OCI-LY1 (cell line): ENCODE results near the gene LRRC72.

ENCODE experiments used
- H2AFZ ChIP-seq: fragments of 200-600 bp; sonication (generic), shearing (Covaris generic); 2 replicates; pipeline ENCODE4 v1.6.0; 2014; ENCODE audit warnings: antibody characterized with exemption, mild to moderate bottlenecking, low read length
- H3F3A ChIP-seq: fragments of 200-600 bp; sonication (generic), shearing (Covaris generic); 2 replicates; pipeline ENCODE4 v1.6.0; 2014; ENCODE audit warnings: mild to moderate bottlenecking, antibody characterized with exemption, low read length, moderate library complexity; ENCODE audit not compliant: insufficient read depth
- H3K27ac ChIP-seq: fragments of 200-600 bp; sonication (generic); 2 replicates; pipeline ENCODE4 v1.5.1; 2014; ENCODE audit warnings: low read length, mixed run types, mild to moderate bottlenecking, low read depth; ENCODE audit not compliant: poor library complexity, severe bottlenecking
- H3K27me3 ChIP-seq: fragments of 200-600 bp; sonication (generic); 2 replicates; pipeline ENCODE4 v1.6.0; 2014; ENCODE audit warnings: antibody characterized with exemption, mild to moderate bottlenecking, low read length, moderate library complexity; ENCODE audit not compliant: insufficient read depth
- H3K36me3 ChIP-seq: fragments of 200-600 bp; sonication (generic); 2 replicates; pipeline ENCODE4 v1.6.1; 2014; ENCODE audit warnings: mild to moderate bottlenecking, antibody characterized with exemption, low read length, moderate library complexity, mixed read lengths; ENCODE audit not compliant: insufficient read depth
- H3K4me1 ChIP-seq: fragments of 200-600 bp; sonication (generic); 2 replicates; pipeline ENCODE4 v1.5.1; 2014; ENCODE audit warnings: mild to moderate bottlenecking, low read length, moderate library complexity; ENCODE audit not compliant: insufficient read depth, severe bottlenecking
- H3K4me2 ChIP-seq: fragments of 200-600 bp; sonication (generic), shearing (Covaris generic); 2 replicates; pipeline ENCODE4 v1.6.1; 2014; ENCODE audit warnings: low read length
- H3K4me3 ChIP-seq: fragments of 200-600 bp; sonication (generic); 2 replicates; pipeline ENCODE4 v1.5.1; 2014; ENCODE audit warnings: low read length, low read depth, mild to moderate bottlenecking, mixed read lengths; ENCODE audit not compliant: poor library complexity, severe bottlenecking
- H3K79me2 ChIP-seq: fragments of 200-600 bp; shearing (Covaris generic); 2 replicates; pipeline ENCODE4 v1.6.1; 2016; ENCODE audit warnings: mixed run types, low read length, mixed read lengths; ENCODE audit not compliant: insufficient read depth
- H3K9ac ChIP-seq: fragments of 200-600 bp; sonication (generic), shearing (Covaris generic); 2 replicates; pipeline ENCODE4 v1.6.1; 2014; ENCODE audit warnings: mild to moderate bottlenecking, low read length, mixed read lengths
- H3K9me2 ChIP-seq: fragments of 200-600 bp; sonication (generic), shearing (Covaris generic); 2 replicates; pipeline ENCODE4 v1.6.1; 2014; ENCODE audit warnings: low read depth, mild to moderate bottlenecking, low read length, mixed read lengths
- H3K9me3 ChIP-seq: fragments of 200-600 bp; shearing (Covaris generic); 2 replicates; pipeline ENCODE4 v1.6.1; 2014; ENCODE audit warnings: low read length, mixed read lengths
- H4K20me1 ChIP-seq: fragments of 200-600 bp; sonication (generic), shearing (Covaris generic); 2 replicates; pipeline ENCODE4 v1.6.0; 2016; ENCODE audit warnings: mild to moderate bottlenecking, low read length; ENCODE audit not compliant: insufficient read depth
- EZH2 ChIP-seq: fragments of 200-600 bp; sonication (generic), shearing (Covaris generic); IDR thresholded peaks from 2 replicates; pipeline ENCODE4 v1.8.0; 2017; ENCODE audit warnings: borderline replicate concordance, mixed run types, mild to moderate bottlenecking, antibody characterized with exemption, low read length, moderate library complexity, mixed read lengths
- TF ChIP-seq, protein P1 (sequence below): fragments of 200-600 bp; sonication (generic), shearing (Covaris generic); IDR thresholded peaks from 2 replicates; pipeline ENCODE4 v1.5.1; 2017; ENCODE audit warnings: mild to moderate bottlenecking, antibody characterized with exemption, low read length, moderate library complexity, mixed read lengths

LRRC72 gene

DNA sequence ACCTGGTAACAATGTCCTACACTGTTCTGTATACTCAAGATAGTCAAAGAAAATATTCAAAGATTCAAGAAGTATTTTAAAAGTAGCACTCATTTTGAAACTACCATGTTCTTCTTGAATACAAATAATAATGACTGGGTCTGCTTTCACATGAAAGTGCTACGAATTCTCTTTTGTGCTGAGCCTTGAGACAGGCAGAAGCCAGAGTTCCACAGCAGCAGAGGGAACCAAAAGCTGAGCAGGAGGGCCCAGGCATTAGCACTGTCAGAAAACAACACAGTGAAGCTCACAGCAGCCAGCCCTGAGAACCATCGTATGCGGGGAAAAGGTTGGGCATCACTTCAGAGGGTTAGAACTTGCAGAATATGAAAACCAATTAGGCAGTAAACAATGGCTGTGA, 80.1 kb downstream of the LRRC72 start:
- no peak overlapping the region for H3K27ac ChIP-seq

DNA sequence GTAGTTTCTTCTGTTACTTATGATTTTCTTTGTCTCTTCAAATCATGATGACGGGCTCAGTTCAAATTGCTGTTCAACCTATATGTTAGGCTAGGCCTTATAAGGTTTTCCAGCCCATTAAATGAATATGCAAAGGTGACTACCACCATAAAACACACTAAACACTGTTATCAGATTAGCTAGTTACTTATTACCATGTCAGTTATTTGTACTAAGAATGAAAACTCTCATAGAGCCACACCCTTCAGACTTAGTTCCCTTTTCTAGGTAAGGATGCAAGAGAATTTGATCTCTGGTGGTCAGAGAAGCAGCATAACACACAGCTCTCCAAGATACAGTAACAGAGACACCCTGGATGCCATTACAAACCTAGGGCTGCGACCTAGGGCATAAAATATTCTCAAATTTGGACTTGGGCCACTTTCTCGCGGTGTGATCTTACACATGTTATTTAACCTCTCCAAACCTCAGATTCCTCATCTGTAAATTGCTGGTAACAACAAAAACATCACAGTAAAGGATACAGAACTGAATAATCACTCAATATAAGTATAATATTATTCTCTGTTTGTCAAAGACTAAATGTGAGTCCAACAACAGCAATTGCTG, 83.3 kb downstream of the LRRC72 start:
- H3K4me2 ChIP-seq, result no peak overlapping the region
- H3K27me3 ChIP-seq, result no peaks in the 10 kb centered on the region
- no peaks in the 10 kb centered on the region for H3K9me2 ChIP-seq
- H3K9ac ChIP-seq, result no peak overlapping the region
- H3K4me3 ChIP-seq, result no peak overlapping the region
- H4K20me1 ChIP-seq, result no peaks in the 10 kb centered on the region
- no peaks in the 10 kb centered on the region for H3K9me3 ChIP-seq
- no peak for TF ChIP-seq EZH2
- TF ChIP-seq, protein P1, sequence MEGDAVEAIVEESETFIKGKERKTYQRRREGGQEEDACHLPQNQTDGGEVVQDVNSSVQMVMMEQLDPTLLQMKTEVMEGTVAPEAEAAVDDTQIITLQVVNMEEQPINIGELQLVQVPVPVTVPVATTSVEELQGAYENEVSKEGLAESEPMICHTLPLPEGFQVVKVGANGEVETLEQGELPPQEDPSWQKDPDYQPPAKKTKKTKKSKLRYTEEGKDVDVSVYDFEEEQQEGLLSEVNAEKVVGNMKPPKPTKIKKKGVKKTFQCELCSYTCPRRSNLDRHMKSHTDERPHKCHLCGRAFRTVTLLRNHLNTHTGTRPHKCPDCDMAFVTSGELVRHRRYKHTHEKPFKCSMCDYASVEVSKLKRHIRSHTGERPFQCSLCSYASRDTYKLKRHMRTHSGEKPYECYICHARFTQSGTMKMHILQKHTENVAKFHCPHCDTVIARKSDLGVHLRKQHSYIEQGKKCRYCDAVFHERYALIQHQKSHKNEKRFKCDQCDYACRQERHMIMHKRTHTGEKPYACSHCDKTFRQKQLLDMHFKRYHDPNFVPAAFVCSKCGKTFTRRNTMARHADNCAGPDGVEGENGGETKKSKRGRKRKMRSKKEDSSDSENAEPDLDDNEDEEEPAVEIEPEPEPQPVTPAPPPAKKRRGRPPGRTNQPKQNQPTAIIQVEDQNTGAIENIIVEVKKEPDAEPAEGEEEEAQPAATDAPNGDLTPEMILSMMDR, result no peak
- H3F3A ChIP-seq, result no peaks in the 10 kb centered on the region
- H3K36me3 ChIP-seq, result no peaks in the 10 kb centered on the region
- no peaks in the 10 kb centered on the region for H3K79me2 ChIP-seq
- no peaks in the 10 kb centered on the region for H3K4me1 ChIP-seq
- H2AFZ ChIP-seq, result no peak overlapping the region
- no peak overlapping the region for H3K27ac ChIP-seq

More for the DNA sequence above, 80.1 kb downstream of the LRRC72 start:
- H3F3A ChIP-seq, result no peaks in the 10 kb centered on the region
- TF ChIP-seq EZH2, result no peak
- TF ChIP-seq, protein P1, result no peak
- no peaks in the 10 kb centered on the region for H3K9me2 ChIP-seq
- no peak overlapping the region for H3K4me3 ChIP-seq
- no peaks in the 10 kb centered on the region for H3K79me2 ChIP-seq
- no peak overlapping the region for H2AFZ ChIP-seq
- H3K9me3 ChIP-seq, result no peaks in the 10 kb centered on the region
- no peak overlapping the region for H3K4me2 ChIP-seq
- no peaks in the 10 kb centered on the region for H3K4me1 ChIP-seq
- H3K36me3 ChIP-seq, result no peaks in the 10 kb centered on the region
- H3K27me3 ChIP-seq, result no peaks in the 10 kb centered on the region
- no peaks in the 10 kb centered on the region for H4K20me1 ChIP-seq
- H3K9ac ChIP-seq, result no peak overlapping the region

DNA sequence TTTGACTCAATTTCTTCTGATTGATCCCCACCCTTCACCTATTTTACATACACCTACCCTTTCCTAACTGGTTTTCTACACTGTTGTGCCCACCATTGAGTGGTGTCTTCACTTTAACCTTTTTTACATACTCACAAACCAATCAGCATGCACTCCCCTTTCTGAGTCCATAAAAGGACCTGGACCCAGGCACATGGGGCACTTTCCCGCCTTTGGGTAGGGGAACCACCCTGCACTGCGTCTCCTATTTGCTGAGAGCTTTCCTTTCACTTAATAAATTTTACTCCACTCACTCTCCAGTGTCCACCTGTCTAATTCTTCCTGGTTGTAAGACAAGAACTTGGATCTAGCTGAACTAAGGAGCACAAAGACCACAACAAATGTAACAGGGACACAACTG, 85.1 kb downstream of the LRRC72 start:
- H3K4me2 ChIP-seq, result no peak overlapping the region
- H3K36me3 ChIP-seq, result no peaks in the 10 kb centered on the region
- H3F3A ChIP-seq, result no peaks in the 10 kb centered on the region

More for the DNA sequence above, 85.1 kb downstream of the LRRC72 start:
- Histone ChIP-seq H3K4me1 (no peaks in the 10 kb centered on the region), H3K9me3 (no peaks in the 10 kb centered on the region), H3K27ac (no peak overlapping the region), H3K79me2 (no peaks in the 10 kb centered on the region), H3K9ac (no peak overlapping the region), H3K27me3 (no peaks in the 10 kb centered on the region), H2AFZ (no peak overlapping the region), H3K4me3 (no peak overlapping the region), H4K20me1 (no peaks in the 10 kb centered on the region), H3K9me2 (no peaks in the 10 kb centered on the region)
- TF ChIP-seq, protein P1, result no peak
- TF ChIP-seq EZH2, result no peak
